ENCODE measurements around the gene KRTAP5-6. TPM values are rescaled to one million over a fixed set of nuclear protein-coding genes. Genes with fewer than 3 reads are reported as not detected.
A peak's percentile ranks its signal among the peaks of the same experiment; 100 is the strongest.

Gene KRTAP5-6
- total RNA-seq, 4 donors from 2014 or later, result not detected

DNA sequence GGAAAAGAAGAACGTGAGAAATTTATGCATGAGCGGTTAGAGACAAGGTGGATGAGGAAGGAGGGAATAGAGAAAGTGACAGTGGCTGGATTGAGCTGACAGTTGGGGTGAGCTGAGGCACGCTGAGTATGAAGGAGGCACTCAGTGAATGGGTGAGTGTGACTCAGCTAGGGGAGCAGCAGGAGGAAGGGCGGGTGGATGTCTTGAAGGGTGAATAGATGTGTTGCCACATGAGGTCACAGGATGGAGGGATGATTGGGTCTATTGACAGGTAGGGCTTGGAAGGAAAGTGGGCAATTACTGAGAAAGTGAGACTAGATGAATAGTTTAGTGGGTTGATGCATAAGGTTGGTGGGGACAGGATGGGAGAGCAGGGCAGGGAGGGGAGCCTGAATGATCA, 45.4 kb downstream of the KRTAP5-6 start:
- DNase-seq, result peak; percentile 3
- WGBS, 2 donors (ENCODE audit: low coverage in 1 of 2), result 45 to 66% methylated on average over 4 of the region's 4 CpGs
- Histone ChIP-seq H3K27me3 (peaks cover 10% of the 10 kb centered on the region), H3K9me3 (peaks cover 0 to 3% of the 10 kb centered on the region in 2 donors), H3K36me3 (no peaks in the 10 kb centered on the region), H3K27ac (no peak overlapping the region), H3K4me1 (no peaks in the 10 kb centered on the region), H3K4me3 (no peak overlapping the region)
- in situ Hi-C loops (cut with MboI; ENCODE audit: low pct_ligation_motif_present in 1 of 4, low pct_unique_long_range_greater_than_20kb in 1 of 4, low sequenced_read_pairs in 3 of 4), result no loop called here
- no peak for TF ChIP-seq EP300 (IDR thresholded peaks at IDR 0.05; ENCODE audit: low read depth)
- TF ChIP-seq POLR2AphosphoS5 (IDR thresholded peaks at IDR 0.05), result no peak
- no peak for TF ChIP-seq POLR2A (IDR thresholded peaks at IDR 0.05)
- TF ChIP-seq, protein P1, sequence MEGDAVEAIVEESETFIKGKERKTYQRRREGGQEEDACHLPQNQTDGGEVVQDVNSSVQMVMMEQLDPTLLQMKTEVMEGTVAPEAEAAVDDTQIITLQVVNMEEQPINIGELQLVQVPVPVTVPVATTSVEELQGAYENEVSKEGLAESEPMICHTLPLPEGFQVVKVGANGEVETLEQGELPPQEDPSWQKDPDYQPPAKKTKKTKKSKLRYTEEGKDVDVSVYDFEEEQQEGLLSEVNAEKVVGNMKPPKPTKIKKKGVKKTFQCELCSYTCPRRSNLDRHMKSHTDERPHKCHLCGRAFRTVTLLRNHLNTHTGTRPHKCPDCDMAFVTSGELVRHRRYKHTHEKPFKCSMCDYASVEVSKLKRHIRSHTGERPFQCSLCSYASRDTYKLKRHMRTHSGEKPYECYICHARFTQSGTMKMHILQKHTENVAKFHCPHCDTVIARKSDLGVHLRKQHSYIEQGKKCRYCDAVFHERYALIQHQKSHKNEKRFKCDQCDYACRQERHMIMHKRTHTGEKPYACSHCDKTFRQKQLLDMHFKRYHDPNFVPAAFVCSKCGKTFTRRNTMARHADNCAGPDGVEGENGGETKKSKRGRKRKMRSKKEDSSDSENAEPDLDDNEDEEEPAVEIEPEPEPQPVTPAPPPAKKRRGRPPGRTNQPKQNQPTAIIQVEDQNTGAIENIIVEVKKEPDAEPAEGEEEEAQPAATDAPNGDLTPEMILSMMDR (IDR thresholded peaks at IDR 0.05), result no peak
- intact Hi-C loops (cut with DNase I; ENCODE audit: low total_unique reads), result no loop called here

DNA sequence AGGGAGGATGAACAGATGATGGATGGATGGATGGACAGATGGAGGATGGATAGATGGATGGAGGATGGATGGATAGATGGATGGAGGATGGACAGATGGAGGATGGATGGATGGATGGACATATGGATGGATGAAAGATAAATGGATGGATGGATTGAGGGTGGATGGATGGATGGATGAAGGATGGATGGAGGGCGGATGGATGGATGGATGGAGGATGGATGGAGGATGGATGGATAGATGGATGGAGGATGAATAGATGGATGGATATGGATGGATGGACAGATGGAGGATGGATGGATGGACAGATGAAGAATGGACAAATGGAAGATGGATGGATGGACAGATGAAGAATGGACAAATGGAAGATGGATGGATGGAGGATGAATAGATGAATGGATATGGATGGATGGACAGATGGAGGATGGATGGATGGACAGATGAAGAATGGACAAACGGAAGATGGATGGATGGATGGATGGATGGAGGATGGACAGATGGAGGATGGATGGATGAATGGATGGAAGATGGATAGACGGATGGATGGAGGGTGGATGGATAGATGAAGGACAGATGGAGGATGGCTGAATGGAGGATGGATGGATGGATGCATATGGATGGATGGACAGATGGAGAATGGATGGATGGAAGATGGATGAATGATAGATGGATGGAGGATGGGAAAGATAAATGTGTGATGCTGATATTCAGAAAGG, 46.0 kb downstream of the KRTAP5-6 start:
- intact Hi-C loops (cut with DNase I; ENCODE audit: low total_unique reads) (no loop called here), in situ Hi-C loops (cut with MboI; ENCODE audit: low pct_ligation_motif_present in 1 of 4, low pct_unique_long_range_greater_than_20kb in 1 of 4, low sequenced_read_pairs in 3 of 4) (no loop called here)
- Histone ChIP-seq H3K36me3 (no peaks in the 10 kb centered on the region), H3K27ac (no peak overlapping the region), H3K9me3 (no peaks in the 10 kb centered on the region), H3K27me3 (peaks cover 10% of the 10 kb centered on the region), H3K4me3 (no peak overlapping the region), H3K4me1 (no peaks in the 10 kb centered on the region)
- TF ChIP-seq EP300 (IDR thresholded peaks at IDR 0.05; ENCODE audit: low read depth), result no peak
- no peak for TF ChIP-seq POLR2A (IDR thresholded peaks at IDR 0.05)
- no peak for TF ChIP-seq POLR2AphosphoS5 (IDR thresholded peaks at IDR 0.05)
- TF ChIP-seq, protein P1 (IDR thresholded peaks at IDR 0.05), result no peak
- no peak for DNase-seq
- 85 to 89% methylated on average over 3 of the region's 3 CpGs for WGBS, 2 donors (ENCODE audit: low coverage in 1 of 2)

DNA sequence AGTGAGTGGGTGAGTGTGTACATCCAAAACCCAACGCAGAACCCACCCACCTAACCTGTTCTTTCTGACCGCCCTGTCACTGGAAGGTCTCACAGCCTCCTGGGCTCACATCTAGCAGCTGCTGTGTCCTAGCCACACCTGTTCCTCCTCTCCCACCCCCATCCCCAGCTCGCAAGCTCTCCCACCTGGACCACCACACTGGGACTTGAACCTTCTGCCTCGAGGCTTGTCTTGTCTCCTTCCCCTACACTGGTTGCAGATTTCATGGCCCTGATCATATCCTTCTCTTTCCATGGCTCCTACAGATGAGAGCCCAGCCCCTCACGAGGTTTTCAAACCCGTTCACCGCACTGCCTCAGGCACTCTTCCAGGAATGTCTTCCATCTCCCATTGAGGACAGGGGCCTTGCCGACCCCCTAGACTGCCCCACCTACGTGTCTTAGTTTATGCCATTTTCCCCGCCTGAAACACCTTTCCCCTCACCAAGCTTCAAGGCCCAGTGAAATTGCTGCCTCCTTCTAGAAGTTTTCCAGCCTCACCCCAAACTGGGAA, 46.7 kb downstream of the KRTAP5-6 start:
- H3K4me1 ChIP-seq, result peaks cover 0 to 4% (median 2%) of the 10 kb centered on the region in 4 donors
- 67 to 82% methylated on average over 1 to 10 of the region's 10 CpGs for WGBS, 2 donors (ENCODE audit: low coverage in 1 of 2)
- DNase-seq, result no peak
- TF ChIP-seq, protein P1 (IDR thresholded peaks at IDR 0.05), result no peak
- no peak for TF ChIP-seq POLR2AphosphoS5 (IDR thresholded peaks at IDR 0.05)
- TF ChIP-seq POLR2A (IDR thresholded peaks at IDR 0.05), result no peak
- TF ChIP-seq EP300 (IDR thresholded peaks at IDR 0.05; ENCODE audit: low read depth), result no peak
- H3K27ac ChIP-seq, result no peak overlapping the region
- no peaks in the 10 kb centered on the region for H3K9me3 ChIP-seq
- intact Hi-C loops (cut with DNase I; ENCODE audit: low total_unique reads) (no loop called here), in situ Hi-C loops (cut with MboI; ENCODE audit: low pct_ligation_motif_present in 1 of 4, low pct_unique_long_range_greater_than_20kb in 1 of 4, low sequenced_read_pairs in 3 of 4) (no loop called here)
- H3K4me3 ChIP-seq, result no peak overlapping the region
- H3K36me3 ChIP-seq, result no peaks in the 10 kb centered on the region
- peaks cover 16% of the 10 kb centered on the region for H3K27me3 ChIP-seq

DNA sequence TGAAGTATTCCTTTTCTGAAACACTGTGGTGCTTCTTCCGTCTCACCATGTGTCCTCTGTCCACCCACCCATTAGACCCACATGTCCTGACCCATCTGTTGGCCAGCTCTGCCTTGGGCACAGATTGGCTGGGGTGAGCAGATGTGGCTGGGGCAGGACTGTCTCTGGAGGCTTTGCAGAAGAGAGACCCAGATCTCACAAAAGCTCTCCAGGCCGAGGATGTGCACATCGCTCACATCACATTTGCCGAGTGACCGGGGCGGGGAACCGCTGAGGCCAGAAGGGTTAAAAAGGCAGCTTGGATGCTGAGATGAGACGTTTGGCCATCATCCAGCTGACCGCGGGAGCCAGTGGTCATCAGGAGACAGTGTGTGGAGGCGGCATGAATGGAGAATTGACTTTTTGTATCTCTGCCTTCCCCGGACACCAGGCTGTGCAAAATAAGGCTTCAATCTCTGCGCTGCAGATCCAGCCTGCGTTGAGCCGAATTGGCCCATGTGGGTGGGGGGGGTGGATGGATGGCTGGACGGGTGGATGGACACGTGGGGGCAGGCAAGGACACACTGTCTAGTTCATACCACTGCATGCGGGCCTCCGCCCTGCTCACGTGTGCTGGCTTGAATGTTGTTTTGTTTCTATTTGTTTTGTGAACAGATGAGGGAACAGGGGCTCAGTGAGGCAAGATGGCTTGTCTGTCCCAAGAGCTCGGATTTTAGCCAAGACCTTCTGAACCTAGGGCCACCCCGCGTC, 47.3 kb downstream of the KRTAP5-6 start:
- Histone ChIP-seq H3K36me3 (no peaks in the 10 kb centered on the region), H3K27me3 (peaks cover 19% of the 10 kb centered on the region), H3K4me1 (peaks cover 0 to 9% (median 3%) of the 10 kb centered on the region in 4 donors), H3K9me3 (no peaks in the 10 kb centered on the region), H3K4me3 (no peak overlapping the region), H3K27ac (no peak overlapping the region)
- intact Hi-C loops (cut with DNase I; ENCODE audit: low total_unique reads) (no loop called here), in situ Hi-C loops (cut with MboI; ENCODE audit: low pct_ligation_motif_present in 1 of 4, low pct_unique_long_range_greater_than_20kb in 1 of 4, low sequenced_read_pairs in 3 of 4) (no loop called here)
- WGBS, 2 donors (ENCODE audit: low coverage in 1 of 2), result 22 to 66% methylated on average over 4 to 23 of the region's 23 CpGs
- no peak for DNase-seq
- TF ChIP-seq, protein P1 (IDR thresholded peaks at IDR 0.05), result no peak
- no peak for TF ChIP-seq EP300 (IDR thresholded peaks at IDR 0.05; ENCODE audit: low read depth)
- no peak for TF ChIP-seq POLR2A (IDR thresholded peaks at IDR 0.05)
- no peak for TF ChIP-seq POLR2AphosphoS5 (IDR thresholded peaks at IDR 0.05)
